Dedifferentiated amniotic fluid mesenchymal stem cell (primary cell): Measurements from ENCODE around the gene ITSN2.
"Not testable (repeated sequence)": the region's sequence is repeated elsewhere in the genome, so short reads cannot be mapped to it uniquely, and the experiment has no call there.

Experiments used
- DNase-seq: peaks from one replicate; pipeline ENCODE4 v3.0.0-alpha.2; 2016; ENCODE audit errors: extremely low spot score

ITSN2 gene

DNA sequence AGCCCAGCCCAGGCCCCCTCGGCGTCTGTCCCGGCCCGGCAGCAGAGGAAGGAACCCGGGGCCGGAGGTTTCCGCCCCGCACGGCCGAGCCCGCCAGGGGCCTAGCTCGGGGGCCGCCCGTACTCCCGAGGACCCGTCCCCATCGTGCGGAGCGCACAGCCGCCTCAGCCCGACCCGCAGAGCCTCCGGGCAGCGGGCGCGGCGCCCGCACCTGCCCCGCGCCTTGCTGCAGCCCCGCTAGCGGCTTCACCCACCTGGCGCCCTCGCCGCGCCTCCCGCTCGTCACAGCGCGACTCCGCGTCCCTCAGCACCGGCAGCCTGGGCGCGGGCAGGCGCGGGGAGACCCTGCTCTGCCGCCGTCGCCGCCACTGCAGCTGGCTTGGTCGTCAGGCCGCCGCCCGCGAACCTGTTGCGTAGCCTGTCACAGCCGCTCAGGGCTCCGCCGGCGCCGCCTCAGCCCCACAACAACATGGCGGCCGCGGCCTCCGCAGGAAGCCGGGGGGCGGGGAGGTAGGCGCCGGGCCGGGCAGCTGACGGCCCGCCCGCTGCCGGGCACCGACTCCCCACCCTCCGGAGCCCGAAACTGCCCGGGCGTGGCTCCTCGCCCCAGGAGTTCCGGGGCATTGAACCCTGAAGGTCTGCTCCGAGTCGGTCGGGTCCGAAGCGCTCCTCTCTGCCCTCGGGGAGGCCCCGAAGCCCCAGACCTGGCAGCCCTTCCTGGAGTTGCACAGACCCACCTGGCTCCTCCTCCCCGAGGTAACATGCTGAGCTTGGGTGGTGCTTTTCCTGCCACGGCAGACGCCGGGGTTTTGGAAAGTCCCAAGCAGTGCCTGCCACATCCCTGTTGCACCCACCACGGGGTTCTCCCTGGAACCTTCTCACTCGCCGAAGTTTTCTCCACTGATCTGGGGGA lies at the start of gene ITSN2:
TSS of gene ITSN2 (minus strand) at position 487 of the 913 bp plus-strand sequence. CDS start 32,454 bp downstream, outside the sequence.
- DNase-seq: peak; percentile 47

- DNase-seq: no peak
These were observed 48.8 kb upstream of the ITSN2 start for GRCh38 chr2:24409171-24409570.

- not testable (repeated sequence) for DNase-seq
These were observed 48.4 kb upstream of the ITSN2 start for GRCh38 chr2:24408704-24409103.

DNA sequence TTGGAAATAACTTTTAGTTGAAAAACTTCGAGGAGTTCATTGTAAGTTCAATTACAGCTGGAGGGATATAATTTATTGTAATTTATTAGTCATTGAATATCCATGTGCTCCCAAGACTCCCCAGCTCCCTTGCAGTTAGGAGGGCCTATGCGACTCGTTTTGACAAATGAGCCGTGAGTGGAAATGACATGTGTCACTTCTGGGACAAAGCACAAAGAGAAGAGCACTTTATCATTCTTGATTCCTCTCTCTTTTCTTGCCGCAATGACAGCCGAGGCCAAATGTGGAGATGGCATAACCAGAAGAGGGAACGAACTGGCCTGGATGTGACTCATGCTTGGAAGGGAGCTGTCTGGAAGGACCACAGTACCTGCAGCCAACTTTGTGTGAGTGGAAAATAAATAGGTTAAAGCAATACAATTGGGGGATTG lies 44.2 kb upstream of the ITSN2 start:
- no peak for DNase-seq

- DNase-seq: no peak
These were observed 43.5 kb upstream of the ITSN2 start for GRCh38 chr2:24403832-24404212.

DNA sequence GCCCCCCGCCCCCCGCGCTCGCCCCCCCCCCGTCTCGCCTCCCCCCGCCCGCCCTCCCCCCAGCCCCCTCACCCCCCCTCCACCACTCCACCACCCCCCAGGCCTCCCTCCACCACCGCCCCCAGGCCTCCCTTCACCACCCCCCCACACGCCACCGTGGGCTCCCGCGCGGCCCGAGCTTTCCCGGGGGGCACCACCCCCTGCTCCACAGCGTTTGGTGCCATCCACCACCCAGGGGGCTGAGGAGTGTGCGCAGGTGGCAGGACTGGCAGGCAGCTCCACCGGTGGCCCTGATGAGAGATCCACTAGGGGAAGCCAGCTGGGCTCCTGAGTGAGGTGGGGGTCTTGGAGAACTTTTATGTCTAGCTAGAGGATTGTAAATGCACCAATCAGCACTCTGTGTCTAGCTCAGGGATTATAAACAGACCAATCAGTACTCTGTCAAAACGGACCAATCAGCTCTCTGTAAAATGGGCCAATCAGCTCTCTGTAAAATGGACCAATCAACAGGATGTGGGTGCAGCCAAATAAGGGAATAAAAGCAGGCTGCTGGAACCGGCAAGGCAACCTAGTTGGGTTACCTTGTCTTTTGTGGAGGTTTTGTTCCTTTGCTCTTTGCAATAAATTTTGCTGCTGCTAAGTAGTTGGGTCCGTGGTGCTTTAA lies 43.0 kb upstream of the ITSN2 start:
- no peak for DNase-seq

GRCh38 chr2:24402242-24403097 lies 42.1 kb upstream of the ITSN2 start:
- DNase-seq: no peak

DNA sequence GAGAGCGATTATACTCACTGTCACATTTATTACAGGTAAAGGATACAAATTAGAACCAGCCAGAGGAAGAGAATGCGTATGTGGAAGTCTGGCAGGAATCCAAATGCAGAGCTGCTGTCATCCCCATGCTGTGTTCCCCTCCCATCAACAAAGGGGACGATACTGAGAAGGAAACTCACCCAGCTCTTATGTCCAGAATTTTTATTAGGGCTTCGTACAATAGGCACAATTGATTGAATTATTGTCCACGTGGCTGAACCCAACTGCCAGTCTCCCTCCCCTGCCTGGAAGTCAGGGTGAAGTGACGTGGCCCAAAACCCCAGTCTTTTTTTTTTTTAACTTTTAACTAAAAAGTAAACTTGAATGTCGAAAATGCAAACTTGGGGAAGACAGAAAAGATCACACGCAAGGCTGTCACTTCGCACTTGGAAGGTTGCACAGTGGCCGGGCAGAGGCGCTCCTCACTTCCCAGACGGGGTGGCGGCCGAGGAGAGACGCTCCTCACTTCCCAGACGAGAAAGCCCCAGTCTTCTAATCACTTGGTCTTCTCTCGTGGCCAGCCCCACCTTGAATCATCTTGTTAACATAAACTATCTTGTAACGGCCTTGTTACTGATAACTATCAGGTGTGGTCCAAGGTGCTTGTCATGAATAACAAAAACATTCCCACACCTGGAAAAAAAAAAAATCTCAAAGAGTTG lies 40.0 kb upstream of the ITSN2 start:
- no peak for DNase-seq

- DNase-seq: no peak
These were observed 39.3 kb upstream of the ITSN2 start for GRCh38 chr2:24399434-24400206.

DNA sequence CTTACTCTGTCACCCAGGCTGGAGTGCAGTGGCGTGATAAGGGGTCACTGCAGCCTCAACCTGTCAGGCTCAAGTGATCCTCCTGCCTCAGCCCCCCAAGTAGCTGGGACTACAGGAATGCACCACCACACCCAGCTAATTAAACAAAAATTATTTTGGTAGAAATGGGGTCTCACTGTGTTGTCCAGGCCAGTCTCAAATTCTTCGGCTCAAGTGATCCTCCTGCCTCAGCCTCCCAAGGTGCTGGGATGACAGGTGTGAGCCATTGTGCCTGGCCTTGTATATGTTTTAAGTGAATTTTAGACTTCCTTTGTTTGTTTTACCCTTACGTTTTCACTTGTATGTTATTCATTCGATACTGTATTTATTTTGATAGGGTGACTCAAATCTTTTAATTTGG lies 34.7 kb upstream of the ITSN2 start:
- no peak for DNase-seq

DNA sequence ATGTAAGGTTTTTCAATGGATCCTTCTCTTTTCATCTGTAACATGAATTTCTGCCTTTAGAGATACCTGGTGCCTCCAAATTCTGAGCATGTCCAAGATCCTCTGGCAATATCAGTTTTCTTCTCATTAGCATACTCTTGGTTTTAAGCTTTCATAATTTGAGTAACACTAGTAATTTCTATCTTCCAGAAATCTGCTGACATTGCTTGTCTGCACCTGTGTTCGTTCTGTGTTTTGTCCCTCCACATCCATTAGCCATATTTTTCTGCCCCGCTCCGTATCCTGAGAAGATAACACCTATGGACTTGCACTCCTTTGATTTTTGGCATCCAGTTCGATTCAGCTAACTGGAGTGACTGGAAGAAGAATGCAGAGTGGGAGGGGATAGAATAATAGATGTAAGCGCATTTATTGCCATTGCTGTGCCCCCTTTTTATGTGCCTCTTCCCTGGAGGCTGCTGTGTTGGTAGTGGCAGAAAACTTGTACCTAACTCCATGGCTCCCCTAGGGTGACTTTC lies 32.3 kb upstream of the ITSN2 start:
- DNase-seq: no peak

DNA sequence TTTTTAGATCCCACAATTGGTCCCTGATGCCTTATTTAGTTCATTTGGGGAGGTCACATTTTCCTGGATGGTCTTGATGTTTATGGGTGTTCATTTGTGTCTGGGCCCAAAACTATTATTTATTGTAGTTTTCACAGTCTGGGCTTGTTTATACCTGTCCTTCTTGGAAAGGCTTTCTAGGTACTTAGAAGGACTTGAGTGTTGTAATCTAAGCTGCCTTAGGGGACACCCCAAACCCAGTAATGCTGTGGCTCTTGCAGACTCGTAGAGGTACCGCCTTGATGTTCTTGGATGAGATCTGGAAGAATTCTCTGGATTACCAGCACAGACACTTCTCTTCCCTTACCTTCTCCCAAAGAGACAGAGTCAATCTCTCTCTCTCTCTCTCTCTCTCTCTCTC lies 25.0 kb upstream of the ITSN2 start:
- no peak for DNase-seq

DNA sequence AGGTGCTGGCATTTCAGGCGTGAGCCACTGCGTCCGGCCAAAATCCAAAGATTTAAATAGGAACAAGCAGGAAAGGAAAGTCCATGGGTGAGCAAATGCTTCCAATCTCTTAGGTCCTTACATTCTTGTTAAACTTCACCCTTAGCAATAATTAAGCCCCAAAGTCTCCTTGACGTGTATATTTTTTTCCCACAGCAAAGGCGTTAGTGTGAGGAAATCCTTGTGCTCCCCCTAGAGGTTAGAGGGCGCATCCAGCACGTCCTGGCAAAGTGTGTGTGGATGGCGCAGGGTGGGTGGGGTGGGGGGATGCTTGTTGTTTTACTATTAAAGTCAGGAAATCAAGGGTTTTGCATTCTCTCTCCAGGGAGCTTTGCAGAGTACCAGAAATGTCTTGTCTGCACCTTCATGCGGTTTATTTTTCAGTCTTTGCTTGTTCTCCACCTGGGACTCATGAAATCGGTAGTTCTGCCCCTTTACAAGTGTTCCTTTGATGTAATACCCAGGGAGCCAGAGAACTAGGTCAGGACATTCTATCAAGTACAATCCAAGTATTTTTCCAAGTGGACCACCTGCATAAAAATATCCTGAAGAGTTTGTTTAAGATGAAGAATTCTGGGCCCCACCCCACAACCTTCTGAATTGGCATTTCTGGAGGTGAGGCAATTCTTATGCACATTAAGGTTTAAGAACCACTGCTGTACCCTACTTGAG lies 22.2 kb upstream of the ITSN2 start:
- DNase-seq: peak; percentile 65

GRCh38 chr2:24380820-24381219 lies 20.5 kb upstream of the ITSN2 start:
- no peak for DNase-seq

DNA sequence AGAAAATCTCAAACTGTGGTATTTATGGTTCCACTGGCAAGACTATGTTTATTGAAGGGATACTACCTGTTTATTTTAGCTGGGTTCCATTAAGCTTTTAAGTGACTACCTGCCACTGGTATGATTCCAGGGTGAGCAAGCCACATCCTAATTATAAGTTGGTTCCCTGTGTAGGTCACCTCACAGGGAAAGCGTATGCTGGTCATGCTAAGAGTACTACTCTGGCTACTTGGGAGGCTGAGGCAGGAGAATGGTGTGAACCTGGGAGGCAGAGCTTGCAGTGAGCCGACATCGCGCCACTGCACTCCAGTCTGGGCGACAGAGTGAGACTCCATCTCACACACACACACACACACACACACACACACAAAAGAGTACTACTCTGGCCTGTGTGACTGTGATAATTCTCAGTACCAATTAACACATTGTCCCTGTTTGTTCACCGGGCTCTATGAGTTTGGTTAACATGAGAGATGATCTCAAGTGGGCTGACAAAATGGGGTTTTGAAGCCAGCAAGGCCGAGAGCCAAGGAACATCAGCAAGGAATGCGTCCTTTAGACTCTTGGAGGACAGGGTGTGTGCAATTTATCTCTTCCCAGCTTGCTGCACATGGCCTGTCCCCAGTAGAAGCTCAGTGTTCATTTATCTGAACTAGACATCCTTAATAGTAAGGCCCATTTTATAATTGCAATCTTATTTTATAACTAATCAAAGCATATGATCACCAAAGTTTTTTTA lies 15.2 kb upstream of the ITSN2 start:
- no peak for DNase-seq

DNA sequence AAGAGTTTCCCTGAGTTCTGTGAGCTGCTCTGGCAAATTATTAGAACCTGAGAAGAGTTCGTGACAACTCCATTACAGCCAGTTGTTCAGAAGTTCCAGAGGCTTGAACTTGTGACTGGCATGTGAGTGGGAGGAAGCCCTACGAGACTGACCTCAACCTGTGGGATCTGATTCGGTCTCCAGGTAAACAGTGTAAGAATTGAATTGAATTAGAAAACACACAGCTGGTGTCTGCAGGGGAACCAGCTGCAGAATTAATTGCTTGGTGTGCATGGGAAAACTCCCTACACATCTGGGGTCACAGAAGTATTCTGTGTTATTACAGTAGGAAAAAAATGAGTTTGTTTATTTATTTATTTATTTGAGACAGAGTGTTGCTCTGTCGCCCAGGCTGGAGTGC lies 14.0 kb upstream of the ITSN2 start:
- DNase-seq: no peak

- no peak for DNase-seq
These were observed 11.7 kb upstream of the ITSN2 start for GRCh38 chr2:24372033-24372432.

- DNase-seq: no peak
These were observed 5.5 kb upstream of the ITSN2 start for GRCh38 chr2:24365826-24366225.

DNA sequence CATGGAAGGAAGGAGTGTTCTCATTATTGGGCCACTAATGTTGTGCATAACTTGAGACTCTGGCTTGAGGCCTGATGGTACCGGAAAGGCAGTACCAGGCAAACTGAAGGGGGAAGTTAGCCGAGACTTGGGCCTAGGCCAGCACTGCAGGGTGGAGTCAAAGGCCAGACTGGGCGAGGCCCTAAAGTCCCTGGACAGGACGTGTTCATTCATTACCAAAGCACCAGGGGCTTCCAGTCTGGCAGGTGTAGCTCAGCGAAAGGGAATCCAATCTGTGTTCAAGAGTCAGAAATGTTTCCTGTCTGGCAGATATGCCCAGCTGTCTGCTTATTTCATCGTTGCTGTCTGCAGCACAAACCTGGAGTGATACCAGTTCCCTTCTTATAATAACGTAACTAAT lies 4.7 kb upstream of the ITSN2 start:
- no peak for DNase-seq
